HL-60 (cell line): ENCODE results near the gene ITIH1.

Experiments
- DNase-seq, 2 experiments: peaks; one replicate each; pipeline ENCODE4 v3.0.0-alpha.2; 2010 to 2020; ENCODE audit warnings: low read depth in 1 of 2, low spot score in 1 of 2
- H3K27ac ChIP-seq: fragments of 250-450 bp; sonication (Bioruptor Pico); replicated peaks from 2 replicates; pipeline ENCODE4 v1.5.1; 2020; ENCODE audit warnings: mild to moderate bottlenecking, moderate library complexity
- H3K27me3 ChIP-seq: fragments of 250-450 bp; sonication (Bioruptor Pico); 2 replicates; pipeline ENCODE4 v1.5.1; 2021; ENCODE audit warnings: mild to moderate bottlenecking, moderate library complexity; ENCODE audit not compliant: insufficient read depth, poor library complexity, severe bottlenecking
- H3K4me3 ChIP-seq: replicated peaks from 2 replicates; pipeline ENCODE4 v1.5.1; 2011; ENCODE audit warnings: mild to moderate bottlenecking, control low read depth, low read length; ENCODE audit not compliant: insufficient read depth
- GABPA ChIP-seq: IDR thresholded peaks from 2 replicates; pipeline ENCODE4 v1.6.1; 2012; ENCODE audit warnings: low read depth
- POLR2AphosphoS5 ChIP-seq: IDR thresholded peaks from 2 replicates; pipeline ENCODE4 v1.6.1; 2012; ENCODE audit warnings: low read depth
- SPI1 ChIP-seq: IDR thresholded peaks from 2 replicates; pipeline ENCODE4 v1.6.1; 2012; ENCODE audit warnings: low read depth, mild to moderate bottlenecking, borderline replicate concordance
- TF ChIP-seq, protein P1 (sequence below): IDR thresholded peaks from 2 replicates; pipeline ENCODE4 v1.6.1; 2012; ENCODE audit warnings: low read depth; ENCODE audit not compliant: insufficient replicate concordance
- TF ChIP-seq, protein P2 (sequence below): IDR thresholded peaks from one replicate; pipeline ENCODE4 v1.5.1; 2011; ENCODE audit warnings: low read length, control low read depth, inconsistent platforms; ENCODE audit not compliant: insufficient read depth

Gene ITIH1

DNA sequence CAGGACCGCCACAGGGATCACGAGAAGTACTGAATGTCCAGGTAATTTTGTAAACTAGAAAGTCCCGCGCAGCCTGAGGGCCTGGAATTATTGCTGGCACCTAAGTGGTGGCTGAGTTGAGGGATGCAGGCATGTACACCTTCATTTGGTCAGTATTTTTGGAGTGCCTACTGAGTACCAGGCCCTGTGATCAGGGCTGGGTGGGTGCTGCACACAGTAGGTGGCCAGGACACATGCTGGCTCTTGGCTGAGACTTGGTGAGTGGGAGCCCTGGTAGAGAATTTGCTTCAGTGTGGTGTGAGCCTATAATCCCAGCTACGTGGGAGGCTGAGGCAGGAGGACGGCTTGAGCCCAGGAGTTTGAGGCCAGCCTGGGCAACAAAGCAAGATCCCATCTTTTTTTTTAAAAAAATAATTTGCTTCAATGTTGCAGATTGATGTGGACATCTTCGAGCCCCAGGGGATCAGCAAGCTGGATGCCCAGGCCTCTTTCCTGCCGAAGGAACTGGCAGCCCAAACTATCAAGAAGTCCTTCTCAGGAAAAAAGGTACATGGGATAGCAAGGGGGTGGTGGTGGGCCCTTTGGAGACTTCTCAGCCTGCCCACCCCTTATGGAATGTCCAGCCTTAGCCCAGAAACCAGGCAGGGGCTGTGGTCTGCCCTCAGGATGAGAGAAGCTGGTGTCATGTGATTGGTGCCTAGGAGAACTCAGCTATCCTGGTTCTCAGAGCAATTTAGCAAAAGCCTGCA lies 2.6 kb downstream of the ITIH1 start:
- no peak overlapping the region for H3K4me3 ChIP-seq
- H3K27ac ChIP-seq: peak overlapping the region; percentile 48
- no peak for DNase-seq
- TF ChIP-seq POLR2AphosphoS5 (no peak), SPI1 (no peak), GABPA (no peak)
- TF ChIP-seq, protein P1, sequence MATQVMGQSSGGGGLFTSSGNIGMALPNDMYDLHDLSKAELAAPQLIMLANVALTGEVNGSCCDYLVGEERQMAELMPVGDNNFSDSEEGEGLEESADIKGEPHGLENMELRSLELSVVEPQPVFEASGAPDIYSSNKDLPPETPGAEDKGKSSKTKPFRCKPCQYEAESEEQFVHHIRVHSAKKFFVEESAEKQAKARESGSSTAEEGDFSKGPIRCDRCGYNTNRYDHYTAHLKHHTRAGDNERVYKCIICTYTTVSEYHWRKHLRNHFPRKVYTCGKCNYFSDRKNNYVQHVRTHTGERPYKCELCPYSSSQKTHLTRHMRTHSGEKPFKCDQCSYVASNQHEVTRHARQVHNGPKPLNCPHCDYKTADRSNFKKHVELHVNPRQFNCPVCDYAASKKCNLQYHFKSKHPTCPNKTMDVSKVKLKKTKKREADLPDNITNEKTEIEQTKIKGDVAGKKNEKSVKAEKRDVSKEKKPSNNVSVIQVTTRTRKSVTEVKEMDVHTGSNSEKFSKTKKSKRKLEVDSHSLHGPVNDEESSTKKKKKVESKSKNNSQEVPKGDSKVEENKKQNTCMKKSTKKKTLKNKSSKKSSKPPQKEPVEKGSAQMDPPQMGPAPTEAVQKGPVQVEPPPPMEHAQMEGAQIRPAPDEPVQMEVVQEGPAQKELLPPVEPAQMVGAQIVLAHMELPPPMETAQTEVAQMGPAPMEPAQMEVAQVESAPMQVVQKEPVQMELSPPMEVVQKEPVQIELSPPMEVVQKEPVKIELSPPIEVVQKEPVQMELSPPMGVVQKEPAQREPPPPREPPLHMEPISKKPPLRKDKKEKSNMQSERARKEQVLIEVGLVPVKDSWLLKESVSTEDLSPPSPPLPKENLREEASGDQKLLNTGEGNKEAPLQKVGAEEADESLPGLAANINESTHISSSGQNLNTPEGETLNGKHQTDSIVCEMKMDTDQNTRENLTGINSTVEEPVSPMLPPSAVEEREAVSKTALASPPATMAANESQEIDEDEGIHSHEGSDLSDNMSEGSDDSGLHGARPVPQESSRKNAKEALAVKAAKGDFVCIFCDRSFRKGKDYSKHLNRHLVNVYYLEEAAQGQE: no peak
- TF ChIP-seq, protein P2, sequence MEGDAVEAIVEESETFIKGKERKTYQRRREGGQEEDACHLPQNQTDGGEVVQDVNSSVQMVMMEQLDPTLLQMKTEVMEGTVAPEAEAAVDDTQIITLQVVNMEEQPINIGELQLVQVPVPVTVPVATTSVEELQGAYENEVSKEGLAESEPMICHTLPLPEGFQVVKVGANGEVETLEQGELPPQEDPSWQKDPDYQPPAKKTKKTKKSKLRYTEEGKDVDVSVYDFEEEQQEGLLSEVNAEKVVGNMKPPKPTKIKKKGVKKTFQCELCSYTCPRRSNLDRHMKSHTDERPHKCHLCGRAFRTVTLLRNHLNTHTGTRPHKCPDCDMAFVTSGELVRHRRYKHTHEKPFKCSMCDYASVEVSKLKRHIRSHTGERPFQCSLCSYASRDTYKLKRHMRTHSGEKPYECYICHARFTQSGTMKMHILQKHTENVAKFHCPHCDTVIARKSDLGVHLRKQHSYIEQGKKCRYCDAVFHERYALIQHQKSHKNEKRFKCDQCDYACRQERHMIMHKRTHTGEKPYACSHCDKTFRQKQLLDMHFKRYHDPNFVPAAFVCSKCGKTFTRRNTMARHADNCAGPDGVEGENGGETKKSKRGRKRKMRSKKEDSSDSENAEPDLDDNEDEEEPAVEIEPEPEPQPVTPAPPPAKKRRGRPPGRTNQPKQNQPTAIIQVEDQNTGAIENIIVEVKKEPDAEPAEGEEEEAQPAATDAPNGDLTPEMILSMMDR: no peak
- H3K27me3 ChIP-seq: no peaks in the 10 kb centered on the region

DNA sequence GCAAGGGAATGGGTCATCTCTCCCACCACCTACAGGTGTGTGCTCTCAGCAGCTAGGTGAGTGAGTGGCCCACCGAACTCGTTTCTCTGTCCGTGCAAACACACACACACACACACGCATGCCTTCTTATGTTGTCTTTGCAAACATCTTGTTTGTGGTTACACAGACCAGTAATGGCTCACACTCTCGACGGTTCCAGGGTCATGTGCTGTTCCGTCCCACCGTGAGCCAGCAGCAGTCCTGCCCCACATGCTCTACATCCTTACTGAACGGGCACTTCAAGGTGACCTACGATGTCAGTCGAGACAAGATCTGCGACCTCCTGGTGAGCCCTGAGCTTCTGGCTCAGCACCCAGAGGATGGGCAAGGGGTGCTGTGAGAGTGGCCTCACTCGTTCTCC lies 4.3 kb downstream of the ITIH1 start:
- Histone ChIP-seq H3K27ac (no peak overlapping the region), H3K27me3 (no peaks in the 10 kb centered on the region), H3K4me3 (no peak overlapping the region)
- TF ChIP-seq GABPA (no peak), SPI1 (no peak), POLR2AphosphoS5 (no peak)
- TF ChIP-seq, protein P1: no peak
- TF ChIP-seq, protein P2: no peak
- DNase-seq: peak in 1 of 2 experiments; percentile 14

DNA sequence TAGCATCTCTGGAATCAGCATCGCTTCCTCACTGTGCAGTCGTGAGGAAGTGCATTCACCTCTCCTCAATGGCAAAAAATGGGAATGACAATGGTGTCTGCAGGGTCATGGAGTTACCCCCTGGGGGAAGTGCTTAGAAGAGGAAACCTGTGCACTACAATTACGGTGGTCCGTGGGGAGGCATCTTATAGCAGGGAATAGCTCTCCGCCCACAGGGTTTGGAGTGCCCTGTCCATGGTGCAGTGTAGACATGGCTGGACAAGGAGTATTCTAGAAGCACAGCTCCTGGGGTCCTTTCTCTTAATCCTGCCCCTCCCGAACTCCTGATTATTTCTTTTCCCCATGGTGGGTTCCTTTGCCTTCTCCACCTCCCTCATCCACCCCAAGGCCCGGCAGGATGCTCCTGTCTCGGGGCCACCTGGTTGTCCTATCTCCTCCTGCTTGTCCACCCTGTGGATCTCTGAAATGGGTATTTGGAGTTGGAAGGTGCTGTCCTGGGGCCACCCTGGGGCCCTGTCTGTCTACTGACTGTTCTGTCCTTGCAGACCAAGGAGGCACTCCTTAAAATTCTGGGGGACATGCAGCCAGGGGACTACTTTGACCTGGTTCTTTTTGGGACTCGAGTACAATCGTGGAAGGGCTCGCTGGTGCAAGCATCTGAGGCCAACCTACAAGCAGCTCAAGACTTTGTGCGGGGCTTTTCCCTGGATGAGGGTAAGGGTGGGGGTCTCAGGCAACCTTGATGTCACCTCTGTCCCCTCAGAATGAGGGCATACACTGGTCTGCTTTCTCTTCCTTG lies 5.2 kb downstream of the ITIH1 start:
- TF ChIP-seq SPI1 (no peak), GABPA (no peak)
- TF ChIP-seq, protein P2: no peak
- Histone ChIP-seq H3K4me3 (no peak overlapping the region), H3K27me3 (no peaks in the 10 kb centered on the region), H3K27ac (no peak overlapping the region)
- no peak for DNase-seq
